OCI-M2 (cell line): ENCODE measurements around the gene STAB2.
"Not testable (repeated sequence)": the region's sequence is repeated elsewhere in the genome, so short reads cannot be mapped to it uniquely, and the experiment has no call there.

ENCODE experiments used
- DNase-seq: peaks from one replicate; lab custom pipeline; 2025; ENCODE audit not compliant: unreplicated experiment; lab: John Stamatoyannopoulos, UW

STAB2 gene

GRCh38 chr12:103801709-103802585, 214.9 kb downstream of the STAB2 start:
- DNase-seq, result no peak

GRCh38 chr12:103802586-103802886, 215.5 kb downstream of the STAB2 start:
- DNase-seq, result no peak

GRCh38 chr12:103803847-103804246, 216.8 kb downstream of the STAB2 start:
- no peak for DNase-seq

GRCh38 chr12:103805655-103806360, 218.7 kb downstream of the STAB2 start:
- no peak for DNase-seq

GRCh38 chr12:103806803-103807202, 219.7 kb downstream of the STAB2 start:
- no peak for DNase-seq

- no peak for DNase-seq
These were observed 220.6 kb downstream of the STAB2 start for GRCh38 chr12:103807561-103808238.

- no peak for DNase-seq
These were observed 221.3 kb downstream of the STAB2 start for GRCh38 chr12:103808239-103808880.

GRCh38 chr12:103809154-103809553, 222.1 kb downstream of the STAB2 start:
- no peak for DNase-seq

GRCh38 chr12:103809639-103810038, 222.6 kb downstream of the STAB2 start:
- not testable (repeated sequence) for DNase-seq

- no peak for DNase-seq
These were observed 223.0 kb downstream of the STAB2 start for GRCh38 chr12:103810111-103810510.

GRCh38 chr12:103811791-103812190, 224.7 kb downstream of the STAB2 start:
- DNase-seq, result no peak

GRCh38 chr12:103812789-103813188, 225.7 kb downstream of the STAB2 start:
- no peak for DNase-seq

GRCh38 chr12:103813426-103813825, 226.4 kb downstream of the STAB2 start:
- no peak for DNase-seq

- no peak for DNase-seq
These were observed 226.9 kb downstream of the STAB2 start for GRCh38 chr12:103813949-103814348.

- no peak for DNase-seq
These were observed 227.4 kb downstream of the STAB2 start for GRCh38 chr12:103814436-103814835.
